ENCODE measurements around the gene GPHA2. TPM values are rescaled to one million over a fixed set of nuclear protein-coding genes. Genes with fewer than 3 reads are reported as not detected.
"Not testable (repeated sequence)": the region's sequence is repeated elsewhere in the genome, so short reads cannot be mapped to it uniquely, and the experiment has no call there.

Gene GPHA2, protein sequence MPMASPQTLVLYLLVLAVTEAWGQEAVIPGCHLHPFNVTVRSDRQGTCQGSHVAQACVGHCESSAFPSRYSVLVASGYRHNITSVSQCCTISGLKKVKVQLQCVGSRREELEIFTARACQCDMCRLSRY
- total RNA-seq: not detected
- under 1 TPM in 2 of 3 donors, not detected in 1; 0.30 to 0.50 TPM for polyA plus RNA-seq
- long read RNA-seq, donor 1: 0 reads
- long read RNA-seq, donor 2: 0 reads
- long read RNA-seq, donor 3: 0 reads
- long read RNA-seq, donor 4: 0 reads
- long read RNA-seq, donor 5: 0 reads
- long read RNA-seq, donor 6: 0 reads
- long read RNA-seq, donor 7, partial matches to known transcripts: 12 of 13 reads
- long read RNA-seq, donor 7, other reads (novel, unspliced or antisense): 0 of 13 reads
- long read RNA-seq, donor 8, partial matches to known transcripts: 0 of 1 reads
- long read RNA-seq, donor 8, other reads (novel, unspliced or antisense): 0 of 1 reads
- long read RNA-seq, donor 9: 0 reads
- long read RNA-seq, donor 10: 0 reads

DNA sequence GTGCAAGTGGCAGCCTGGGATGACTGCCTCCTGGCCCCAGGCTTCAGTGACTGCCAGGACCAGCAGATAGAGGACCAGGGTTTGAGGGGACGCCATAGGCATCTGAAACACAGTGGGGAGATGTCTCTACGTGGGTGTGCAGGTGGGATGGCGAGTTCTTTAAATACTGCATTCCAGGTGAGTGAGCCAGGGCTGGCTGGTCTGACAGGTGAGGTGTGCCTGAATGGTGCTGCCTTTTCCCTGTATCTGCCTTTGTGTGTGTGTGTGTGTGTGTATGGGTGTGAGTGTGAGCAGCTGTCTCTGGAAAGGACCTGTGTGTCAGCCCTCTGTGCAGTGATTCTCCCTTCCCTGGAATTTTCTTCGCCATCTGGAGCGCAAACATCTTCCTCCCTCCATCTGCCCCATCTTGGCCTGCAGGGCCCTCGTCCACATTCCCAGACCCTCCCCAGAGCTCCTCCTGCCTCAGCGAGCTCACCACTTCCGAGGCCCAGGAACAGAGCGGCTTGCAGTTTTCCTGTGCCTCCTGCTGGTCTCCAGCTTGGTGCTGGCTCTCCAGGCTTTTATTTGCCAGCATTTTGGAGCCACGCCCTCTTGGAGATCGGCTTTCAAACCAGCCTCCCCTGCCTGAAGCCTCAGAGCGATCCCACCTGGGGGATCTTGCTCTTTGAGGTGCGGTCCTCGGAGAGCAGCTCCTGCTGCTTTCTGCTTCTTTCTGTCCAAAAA, at the start of gene GPHA2:
TSS of gene GPHA2 (minus strand) at position 535 of the 723 bp plus-strand sequence. CDS start at position 102, 433 bp downstream.
- TF ChIP-seq EP300 (IDR thresholded peaks at IDR 0.05) (no peak), POLR2A (IDR thresholded peaks at IDR 0.05) (no peak), POLR2AphosphoS5 (IDR thresholded peaks at IDR 0.05) (no peak)
- TF ChIP-seq, protein P1, sequence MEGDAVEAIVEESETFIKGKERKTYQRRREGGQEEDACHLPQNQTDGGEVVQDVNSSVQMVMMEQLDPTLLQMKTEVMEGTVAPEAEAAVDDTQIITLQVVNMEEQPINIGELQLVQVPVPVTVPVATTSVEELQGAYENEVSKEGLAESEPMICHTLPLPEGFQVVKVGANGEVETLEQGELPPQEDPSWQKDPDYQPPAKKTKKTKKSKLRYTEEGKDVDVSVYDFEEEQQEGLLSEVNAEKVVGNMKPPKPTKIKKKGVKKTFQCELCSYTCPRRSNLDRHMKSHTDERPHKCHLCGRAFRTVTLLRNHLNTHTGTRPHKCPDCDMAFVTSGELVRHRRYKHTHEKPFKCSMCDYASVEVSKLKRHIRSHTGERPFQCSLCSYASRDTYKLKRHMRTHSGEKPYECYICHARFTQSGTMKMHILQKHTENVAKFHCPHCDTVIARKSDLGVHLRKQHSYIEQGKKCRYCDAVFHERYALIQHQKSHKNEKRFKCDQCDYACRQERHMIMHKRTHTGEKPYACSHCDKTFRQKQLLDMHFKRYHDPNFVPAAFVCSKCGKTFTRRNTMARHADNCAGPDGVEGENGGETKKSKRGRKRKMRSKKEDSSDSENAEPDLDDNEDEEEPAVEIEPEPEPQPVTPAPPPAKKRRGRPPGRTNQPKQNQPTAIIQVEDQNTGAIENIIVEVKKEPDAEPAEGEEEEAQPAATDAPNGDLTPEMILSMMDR (IDR thresholded peaks at IDR 0.05): no peak
- H3K27ac ChIP-seq: no peak within 1 kb of the TSS

DNA sequence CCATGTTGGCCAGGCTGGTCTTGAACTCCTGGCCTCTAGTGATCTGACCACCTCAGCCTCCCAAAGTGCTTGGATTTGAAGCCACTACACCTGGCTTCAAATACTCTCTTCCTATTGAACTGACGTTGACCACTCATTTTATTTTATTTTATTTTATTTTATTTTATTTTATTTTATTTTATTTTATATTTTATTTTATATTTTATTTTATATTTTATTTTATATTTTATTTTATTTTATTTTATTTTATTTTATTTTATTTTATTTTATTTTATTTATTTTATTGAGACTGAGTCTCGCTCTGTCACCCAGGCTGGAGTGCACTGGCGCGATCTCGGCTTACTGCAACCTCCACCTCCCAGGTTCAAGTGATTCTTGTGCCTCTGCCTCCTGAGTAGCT, 47.6 kb upstream of the GPHA2 start:
- intact Hi-C loops (cut with DNase I; ENCODE audit: low total_unique reads); H3K27ac ChIP-seq; DNase-seq; H3K27me3 ChIP-seq; H3K4me1 ChIP-seq; H3K4me3 ChIP-seq; H3K36me3 ChIP-seq; H3K9me3 ChIP-seq: not testable (repeated sequence)
- WGBS, 5 donors: 73 to 87% (median 85%) methylated on average over 5 of the region's 5 CpGs

More for the DNA sequence above, at the start of gene GPHA2:
- DNase-seq: peak; percentile 50 to 63
- Histone ChIP-seq H3K27me3 (no peaks in the 10 kb centered on the region), H3K4me3 (no peak within 1 kb of the TSS), H3K4me1 (peaks cover 0 to 10% (median 5%) of the 10 kb centered on the region in 4 donors), H3K9me3 (no peaks in the 10 kb centered on the region), H3K36me3 (peaks cover 32 to 47% (median 46%) of the 10 kb centered on the region in 4 donors)
- intact Hi-C loops (cut with DNase I; ENCODE audit: low total_unique reads): no loop called here
- whole genome bisulfite sequencing, 5 donors: 32 to 45% (median 36%) methylated on average over 11 to 14 of the region's 14 CpGs

DNA sequence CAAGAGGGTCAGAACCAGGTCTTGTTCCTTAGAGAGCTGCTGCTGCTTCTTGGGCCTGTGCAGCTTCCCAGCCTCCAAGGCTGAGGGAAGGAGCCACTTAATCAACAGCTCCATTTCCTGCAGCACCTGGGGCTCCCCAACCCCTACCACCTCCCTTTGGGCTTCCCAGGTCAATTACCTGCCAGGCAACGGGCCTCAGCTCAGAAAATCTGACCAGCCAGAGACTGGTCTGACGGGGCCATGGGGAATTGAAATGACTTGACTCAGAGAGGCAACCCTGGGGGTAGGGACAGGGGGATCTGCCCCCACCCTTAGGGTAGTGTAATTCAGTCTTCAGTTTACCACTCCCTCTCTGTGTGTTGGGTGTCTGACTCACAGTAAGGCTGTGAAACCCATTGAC, 41.0 kb upstream of the GPHA2 start:
- peaks cover 0 to 12% (median 0%) of the 10 kb centered on the region in 3 donors for H3K27me3 ChIP-seq
- H3K36me3 ChIP-seq: no peaks in the 10 kb centered on the region
- no peak overlapping the region for H3K4me3 ChIP-seq
- H3K27ac ChIP-seq: no peak overlapping the region
- WGBS, 5 donors: 56 to 70% (median 63%) methylated on average over 2 of the region's 2 CpGs
- TF ChIP-seq POLR2A (IDR thresholded peaks at IDR 0.05) (no peak), EP300 (IDR thresholded peaks at IDR 0.05) (no peak), POLR2AphosphoS5 (IDR thresholded peaks at IDR 0.05) (no peak)
- TF ChIP-seq, protein P1 (IDR thresholded peaks at IDR 0.05): no peak
- peaks cover 7 to 12% (median 9%) of the 10 kb centered on the region in 4 donors for H3K4me1 ChIP-seq
- intact Hi-C loops (cut with DNase I; ENCODE audit: low total_unique reads): no loop called here
- H3K9me3 ChIP-seq: no peaks in the 10 kb centered on the region
- no peak for DNase-seq

DNA sequence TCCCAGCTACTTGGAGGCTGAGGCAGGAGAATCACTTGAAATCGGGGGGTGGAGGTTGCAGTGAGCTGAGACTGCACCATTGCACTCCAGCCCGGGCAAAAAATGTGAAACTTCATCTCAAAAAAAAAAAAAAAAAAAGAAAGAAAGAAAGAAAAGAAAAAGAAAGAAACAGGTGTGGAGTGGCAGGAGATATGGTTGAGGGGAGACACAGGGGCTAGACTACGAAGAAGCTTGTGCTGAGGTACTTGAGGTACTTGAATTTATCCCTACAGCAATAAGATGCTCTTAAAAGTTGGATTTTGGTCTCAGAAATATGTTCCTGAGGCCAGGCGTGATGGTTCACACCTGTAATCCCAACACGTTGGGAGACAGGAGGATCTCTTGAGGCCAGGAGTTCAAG, 38.4 kb upstream of the GPHA2 start:
- intact Hi-C loops (cut with DNase I; ENCODE audit: low total_unique reads): no loop called here
- TF ChIP-seq EP300 (IDR thresholded peaks at IDR 0.05) (no peak), POLR2A (IDR thresholded peaks at IDR 0.05) (no peak), POLR2AphosphoS5 (IDR thresholded peaks at IDR 0.05) (no peak)
- TF ChIP-seq, protein P1 (IDR thresholded peaks at IDR 0.05): no peak
- no peaks in the 10 kb centered on the region for H3K9me3 ChIP-seq
- no peak overlapping the region for H3K27ac ChIP-seq
- WGBS, 5 donors: 68 to 88% (median 81%) methylated on average over 5 of the region's 5 CpGs
- H3K4me1 ChIP-seq: peaks cover 9 to 16% (median 12%) of the 10 kb centered on the region in 4 donors
- H3K27me3 ChIP-seq: peaks cover 0 to 16% (median 0%) of the 10 kb centered on the region in 3 donors
- no peak for DNase-seq
- no peaks in the 10 kb centered on the region for H3K36me3 ChIP-seq
- H3K4me3 ChIP-seq: no peak overlapping the region

Data from stomach (tissue), 19 donors.